Suprapubic skin (tissue), 4 donors: ENCODE results near the gene TMEM88. TPM values are rescaled to one million over a fixed set of nuclear protein-coding genes. Genes with fewer than 3 reads are reported as not detected.
A peak's percentile ranks its signal among the peaks of the same experiment; 100 is the strongest.

Source experiments
- DNase-seq, 2 donors: peaks; one replicate each; pipeline ENCODE4 v3.0.0-alpha.2; 2019; ENCODE audit warnings: low spot score in 2 of 2
- H3K27ac ChIP-seq: fragments of 200-600 bp; sonication (generic); one replicate; pipeline ENCODE4 v1.5.1; 2019
- H3K27me3 ChIP-seq: fragments of 200-600 bp; sonication (generic); one replicate; pipeline ENCODE4 v1.5.1; 2019
- H3K36me3 ChIP-seq: fragments of 200-600 bp; sonication (generic); one replicate; pipeline ENCODE4 v1.5.1; 2019
- H3K4me1 ChIP-seq: fragments of 200-600 bp; sonication (generic); one replicate; pipeline ENCODE4 v1.5.1; 2019
- H3K4me3 ChIP-seq: fragments of 200-600 bp; sonication (generic); one replicate; pipeline ENCODE4 v1.5.1; 2019; ENCODE audit warnings: mild to moderate bottlenecking
- H3K9me3 ChIP-seq: fragments of 200-600 bp; sonication (generic); one replicate; pipeline ENCODE4 v1.5.1; 2019
- EP300 ChIP-seq: sonication (generic); formaldehyde crosslinking; IDR thresholded peaks from one replicate; pipeline ENCODE4 v1.6.1; 2017; ENCODE audit warnings: antibody characterized with exemption
- POLR2A ChIP-seq, 2 donors: fragments of 450-650 bp; IDR thresholded peaks; one replicate each; pipeline ENCODE4 v1.6.1; 2017; ENCODE audit warnings: antibody characterized with exemption in 2 of 2, mild to moderate bottlenecking in 2 of 2, moderate library complexity in 2 of 2
- POLR2AphosphoS5 ChIP-seq, 3 donors: sonication (generic); formaldehyde crosslinking; IDR thresholded peaks; one replicate each; pipeline ENCODE4 v1.6.1; 2017; ENCODE audit warnings: antibody characterized with exemption in 3 of 3
- WGBS: methylation state at CpG from one replicate; pipeline ENCODE4 v1.1.5; 2018; 5-methylcytosine and 5-hydroxymethylcytosine counted together
- total RNA-seq, 4 donors: library from RNA; depleted of rRNA; stranded (reverse); fragments of >200 nt; gene quantifications; one replicate each; pipeline ENCODE4 v1.1.0, GENCODE V29; 2016
- TF ChIP-seq, protein P1 (sequence below), 2 donors: fragments of 200-600 bp in 1 of 2; fragments of 450-650 bp in 1 of 2; sonication (generic) in 1 of 2; IDR thresholded peaks; one replicate each; pipeline ENCODE4 v1.5.1; 2016 to 2019; ENCODE audit warnings: antibody characterized with exemption in 2 of 2, mild to moderate bottlenecking in 1 of 2, moderate library complexity in 1 of 2

Gene TMEM88
- total RNA-seq, 4 donors from 2014 or later, result 4.2 to 7.6 (median 5.1) TPM

GRCh38 chr17:7848739-7849129 lies 6.1 kb upstream of the TMEM88 start:
- no peaks in the 10 kb centered on the region for H3K9me3 ChIP-seq
- H3K4me1 ChIP-seq, result peaks cover 41% of the 10 kb centered on the region
- DNase-seq, result no peak
- no peak overlapping the region for H3K27ac ChIP-seq
- no peaks in the 10 kb centered on the region for H3K27me3 ChIP-seq
- WGBS, result 95% methylated on average over 21 of the region's 21 CpGs
- no peak overlapping the region for H3K4me3 ChIP-seq
- no peak for TF ChIP-seq POLR2AphosphoS5 (IDR thresholded peaks at IDR 0.05)
- H3K36me3 ChIP-seq, result peaks cover 68% of the 10 kb centered on the region

DNA sequence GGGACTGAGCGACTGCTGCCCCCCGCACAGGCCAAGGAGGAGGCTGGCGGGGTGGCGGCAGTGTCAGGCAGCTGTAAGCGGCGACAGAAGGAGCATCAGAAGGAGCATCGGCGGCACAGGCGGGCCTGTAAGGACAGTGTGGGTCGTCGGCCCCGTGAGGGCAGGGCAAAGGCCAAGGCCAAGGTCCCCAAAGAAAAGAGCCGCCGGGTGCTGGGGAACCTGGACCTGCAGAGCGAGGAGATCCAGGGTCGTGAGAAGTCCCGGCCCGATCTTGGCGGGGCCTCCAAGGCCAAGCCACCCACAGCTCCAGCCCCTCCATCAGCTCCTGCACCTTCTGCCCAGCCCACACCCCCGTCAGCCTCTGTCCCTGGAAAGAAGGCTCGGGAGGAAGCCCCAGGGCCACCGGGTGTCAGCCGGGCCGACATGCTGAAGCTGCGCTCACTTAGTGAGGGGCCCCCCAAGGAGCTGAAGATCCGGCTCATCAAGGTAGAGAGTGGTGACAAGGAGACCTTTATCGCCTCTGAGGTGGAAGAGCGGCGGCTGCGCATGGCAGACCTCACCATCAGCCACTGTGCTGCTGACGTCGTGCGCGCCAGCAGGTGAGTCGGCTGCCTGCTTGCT lies 5.6 kb upstream of the TMEM88 start:
- no peaks in the 10 kb centered on the region for H3K27me3 ChIP-seq
- no peak overlapping the region for H3K27ac ChIP-seq
- H3K4me3 ChIP-seq, result no peak overlapping the region
- no peak for TF ChIP-seq POLR2AphosphoS5 (IDR thresholded peaks at IDR 0.05)
- no peak for TF ChIP-seq POLR2A (IDR thresholded peaks at IDR 0.05)
- no peak for DNase-seq
- H3K4me1 ChIP-seq, result peaks cover 38% of the 10 kb centered on the region
- H3K36me3 ChIP-seq, result peaks cover 71% of the 10 kb centered on the region
- WGBS, result 93% methylated on average over 23 of the region's 35 CpGs
- H3K9me3 ChIP-seq, result no peaks in the 10 kb centered on the region

DNA sequence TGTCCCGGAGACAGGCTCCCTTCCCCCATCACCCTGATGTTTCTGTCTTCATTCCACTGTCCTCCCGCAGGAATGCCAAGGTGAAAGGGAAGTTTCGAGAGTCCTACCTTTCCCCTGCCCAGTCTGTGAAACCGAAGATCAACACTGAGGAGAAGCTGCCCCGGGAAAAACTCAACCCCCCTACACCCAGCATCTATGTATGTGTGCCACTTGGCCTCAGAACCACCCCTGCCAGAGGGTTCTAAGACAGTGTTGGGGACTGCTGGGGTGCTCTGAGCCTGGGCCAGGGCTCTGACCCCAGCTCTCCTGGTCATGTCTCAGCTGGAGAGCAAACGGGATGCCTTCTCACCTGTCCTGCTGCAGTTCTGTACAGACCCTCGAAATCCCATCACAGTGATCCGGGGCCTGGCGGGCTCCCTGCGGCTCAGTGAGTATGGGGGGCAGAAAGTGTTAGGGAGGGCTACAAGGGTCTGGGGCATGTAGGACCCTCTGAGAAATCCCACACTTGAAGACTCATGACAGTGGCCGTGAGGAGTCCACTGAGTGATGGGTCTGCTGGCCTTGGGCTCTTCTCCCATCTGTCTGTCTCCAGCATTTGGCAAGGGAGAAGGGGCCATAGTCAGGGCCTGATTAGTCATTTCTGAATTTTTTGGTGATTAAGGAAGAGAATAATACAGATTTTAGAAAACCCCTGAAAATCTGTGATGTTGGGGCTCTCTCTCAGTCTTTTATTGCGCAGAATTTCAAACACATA lies 4.9 kb upstream of the TMEM88 start:
- Histone ChIP-seq H3K4me3 (no peak overlapping the region), H3K27me3 (no peaks in the 10 kb centered on the region), H3K9me3 (no peaks in the 10 kb centered on the region), H3K36me3 (peaks cover 71% of the 10 kb centered on the region), H3K4me1 (peaks cover 37% of the 10 kb centered on the region), H3K27ac (no peak overlapping the region)
- peak in 1 of 2 donors; percentile 60 for DNase-seq
- 80% methylated on average over 8 of the region's 12 CpGs for WGBS
- TF ChIP-seq POLR2AphosphoS5 (IDR thresholded peaks at IDR 0.05) (no peak), EP300 (no peak), POLR2A (IDR thresholded peaks at IDR 0.05) (no peak)
- TF ChIP-seq, protein P1, sequence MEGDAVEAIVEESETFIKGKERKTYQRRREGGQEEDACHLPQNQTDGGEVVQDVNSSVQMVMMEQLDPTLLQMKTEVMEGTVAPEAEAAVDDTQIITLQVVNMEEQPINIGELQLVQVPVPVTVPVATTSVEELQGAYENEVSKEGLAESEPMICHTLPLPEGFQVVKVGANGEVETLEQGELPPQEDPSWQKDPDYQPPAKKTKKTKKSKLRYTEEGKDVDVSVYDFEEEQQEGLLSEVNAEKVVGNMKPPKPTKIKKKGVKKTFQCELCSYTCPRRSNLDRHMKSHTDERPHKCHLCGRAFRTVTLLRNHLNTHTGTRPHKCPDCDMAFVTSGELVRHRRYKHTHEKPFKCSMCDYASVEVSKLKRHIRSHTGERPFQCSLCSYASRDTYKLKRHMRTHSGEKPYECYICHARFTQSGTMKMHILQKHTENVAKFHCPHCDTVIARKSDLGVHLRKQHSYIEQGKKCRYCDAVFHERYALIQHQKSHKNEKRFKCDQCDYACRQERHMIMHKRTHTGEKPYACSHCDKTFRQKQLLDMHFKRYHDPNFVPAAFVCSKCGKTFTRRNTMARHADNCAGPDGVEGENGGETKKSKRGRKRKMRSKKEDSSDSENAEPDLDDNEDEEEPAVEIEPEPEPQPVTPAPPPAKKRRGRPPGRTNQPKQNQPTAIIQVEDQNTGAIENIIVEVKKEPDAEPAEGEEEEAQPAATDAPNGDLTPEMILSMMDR (IDR thresholded peaks at IDR 0.05), result no peak

GRCh38 chr17:7850701-7851437 lies 4.0 kb upstream of the TMEM88 start:
- Histone ChIP-seq H3K9me3 (no peaks in the 10 kb centered on the region), H3K36me3 (peaks cover 66% of the 10 kb centered on the region), H3K4me1 (peaks cover 37% of the 10 kb centered on the region), H3K27me3 (no peaks in the 10 kb centered on the region), H3K27ac (no peak overlapping the region), H3K4me3 (no peak overlapping the region)
- 92% methylated on average over 15 of the region's 17 CpGs for WGBS
- TF ChIP-seq POLR2AphosphoS5 (IDR thresholded peaks at IDR 0.05) (no peak), EP300 (no peak), POLR2A (IDR thresholded peaks at IDR 0.05) (no peak)
- TF ChIP-seq, protein P1 (IDR thresholded peaks at IDR 0.05), result no peak
- peak in 1 of 2 donors; percentile 75 for DNase-seq

DNA sequence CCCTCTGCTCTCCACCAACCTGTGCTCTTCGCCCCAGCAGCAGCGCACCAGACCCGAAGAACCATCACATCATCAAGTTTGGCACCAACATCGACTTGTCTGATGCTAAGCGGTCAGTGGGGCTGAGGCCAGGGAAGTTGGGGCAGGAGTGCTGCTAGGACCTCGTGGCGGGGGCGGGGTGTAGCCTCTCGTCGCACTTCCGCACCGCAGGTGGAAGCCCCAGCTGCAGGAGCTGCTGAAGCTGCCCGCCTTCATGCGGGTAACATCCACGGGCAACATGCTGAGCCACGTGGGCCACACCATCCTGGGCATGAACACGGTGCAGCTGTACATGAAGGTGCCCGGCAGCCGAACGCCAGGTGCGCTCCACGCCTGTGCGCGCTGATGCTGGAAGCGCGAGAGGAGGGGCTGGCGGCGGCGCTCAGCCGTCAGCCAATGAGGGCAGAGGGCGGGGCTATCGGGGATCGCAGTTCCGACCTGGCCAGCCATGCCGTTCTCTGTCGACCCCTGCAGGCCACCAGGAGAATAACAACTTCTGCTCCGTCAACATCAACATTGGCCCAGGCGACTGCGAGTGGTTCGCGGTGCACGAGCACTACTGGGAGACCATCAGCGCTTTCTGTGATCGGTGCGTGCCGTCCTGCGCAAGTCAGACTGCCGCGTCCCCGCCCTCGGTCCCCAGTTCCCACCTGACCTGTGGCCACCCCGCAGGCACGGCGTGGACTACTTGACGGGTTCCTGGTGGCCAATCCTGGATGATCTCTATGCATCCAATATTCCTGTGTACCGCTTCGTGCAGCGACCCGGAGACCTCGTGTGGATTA lies 3.2 kb upstream of the TMEM88 start:
- Histone ChIP-seq H3K27ac (no peak overlapping the region), H3K4me1 (peaks cover 42% of the 10 kb centered on the region), H3K4me3 (no peak overlapping the region), H3K36me3 (peaks cover 58% of the 10 kb centered on the region), H3K9me3 (no peaks in the 10 kb centered on the region), H3K27me3 (no peaks in the 10 kb centered on the region)
- 29% methylated on average over 26 of the region's 60 CpGs for WGBS
- peak; percentile 95 for DNase-seq
- peak; percentile 5 to 80 (median 25) for TF ChIP-seq POLR2AphosphoS5 (IDR thresholded peaks at IDR 0.05)
- no peak for TF ChIP-seq EP300
- no peak for TF ChIP-seq POLR2A (IDR thresholded peaks at IDR 0.05)
- TF ChIP-seq, protein P1 (IDR thresholded peaks at IDR 0.05), result peak; percentile 97 to 98
